ENCODE data around the gene PLPP4. TPM values are rescaled to one million over a fixed set of nuclear protein-coding genes. Genes with fewer than 3 reads are reported as not detected.

PLPP4 gene
- polyA plus RNA-seq, 1 experiment: 35.4 TPM

DNA sequence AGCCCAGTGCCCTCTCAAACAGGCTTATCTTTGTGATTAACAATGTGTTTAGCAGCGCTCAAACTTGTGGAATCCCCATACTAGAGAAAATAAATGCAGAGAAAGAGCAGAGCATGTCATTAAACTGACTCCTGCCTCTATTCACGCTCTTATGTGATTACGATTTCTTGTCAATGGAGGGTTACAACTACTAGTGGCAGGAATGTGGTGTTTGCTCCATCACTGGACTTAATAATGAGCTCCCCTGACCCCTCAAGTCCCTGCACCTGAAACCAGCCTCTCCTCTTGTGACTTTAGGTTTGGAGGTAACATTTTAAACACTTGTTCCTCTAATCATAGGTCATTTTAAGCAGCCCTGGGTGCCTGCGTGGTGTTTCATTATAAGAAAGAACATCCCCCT lies 121.9 kb downstream of the PLPP4 start:
- ChIA-PET POLR2A (no interaction called here), CTCF (interaction anchor here (0.5 kb wide), 1 partner anchor 104 kb away, joined by 3 read pairs; no protein-coding TSS in a partner anchor)
- no peaks in the 10 kb centered on the region for H3K27me3 ChIP-seq (ENCODE audit: control insufficient read depth, insufficient read depth, low read length)
- TF ChIP-seq, protein P1, sequence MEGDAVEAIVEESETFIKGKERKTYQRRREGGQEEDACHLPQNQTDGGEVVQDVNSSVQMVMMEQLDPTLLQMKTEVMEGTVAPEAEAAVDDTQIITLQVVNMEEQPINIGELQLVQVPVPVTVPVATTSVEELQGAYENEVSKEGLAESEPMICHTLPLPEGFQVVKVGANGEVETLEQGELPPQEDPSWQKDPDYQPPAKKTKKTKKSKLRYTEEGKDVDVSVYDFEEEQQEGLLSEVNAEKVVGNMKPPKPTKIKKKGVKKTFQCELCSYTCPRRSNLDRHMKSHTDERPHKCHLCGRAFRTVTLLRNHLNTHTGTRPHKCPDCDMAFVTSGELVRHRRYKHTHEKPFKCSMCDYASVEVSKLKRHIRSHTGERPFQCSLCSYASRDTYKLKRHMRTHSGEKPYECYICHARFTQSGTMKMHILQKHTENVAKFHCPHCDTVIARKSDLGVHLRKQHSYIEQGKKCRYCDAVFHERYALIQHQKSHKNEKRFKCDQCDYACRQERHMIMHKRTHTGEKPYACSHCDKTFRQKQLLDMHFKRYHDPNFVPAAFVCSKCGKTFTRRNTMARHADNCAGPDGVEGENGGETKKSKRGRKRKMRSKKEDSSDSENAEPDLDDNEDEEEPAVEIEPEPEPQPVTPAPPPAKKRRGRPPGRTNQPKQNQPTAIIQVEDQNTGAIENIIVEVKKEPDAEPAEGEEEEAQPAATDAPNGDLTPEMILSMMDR (IDR thresholded peaks at IDR 0.05; ENCODE audit: insufficient read depth, low read depth, low read length): no peak
- H3K4me3 ChIP-seq (ENCODE audit: low read depth, low read length): no peak overlapping the region
- H3K36me3 ChIP-seq (ENCODE audit: control insufficient read depth, insufficient read depth, low read length): no peaks in the 10 kb centered on the region; the same call in 1 of the 2 replicates
- DNase-seq (ENCODE audit: low read depth): no peak

DNA sequence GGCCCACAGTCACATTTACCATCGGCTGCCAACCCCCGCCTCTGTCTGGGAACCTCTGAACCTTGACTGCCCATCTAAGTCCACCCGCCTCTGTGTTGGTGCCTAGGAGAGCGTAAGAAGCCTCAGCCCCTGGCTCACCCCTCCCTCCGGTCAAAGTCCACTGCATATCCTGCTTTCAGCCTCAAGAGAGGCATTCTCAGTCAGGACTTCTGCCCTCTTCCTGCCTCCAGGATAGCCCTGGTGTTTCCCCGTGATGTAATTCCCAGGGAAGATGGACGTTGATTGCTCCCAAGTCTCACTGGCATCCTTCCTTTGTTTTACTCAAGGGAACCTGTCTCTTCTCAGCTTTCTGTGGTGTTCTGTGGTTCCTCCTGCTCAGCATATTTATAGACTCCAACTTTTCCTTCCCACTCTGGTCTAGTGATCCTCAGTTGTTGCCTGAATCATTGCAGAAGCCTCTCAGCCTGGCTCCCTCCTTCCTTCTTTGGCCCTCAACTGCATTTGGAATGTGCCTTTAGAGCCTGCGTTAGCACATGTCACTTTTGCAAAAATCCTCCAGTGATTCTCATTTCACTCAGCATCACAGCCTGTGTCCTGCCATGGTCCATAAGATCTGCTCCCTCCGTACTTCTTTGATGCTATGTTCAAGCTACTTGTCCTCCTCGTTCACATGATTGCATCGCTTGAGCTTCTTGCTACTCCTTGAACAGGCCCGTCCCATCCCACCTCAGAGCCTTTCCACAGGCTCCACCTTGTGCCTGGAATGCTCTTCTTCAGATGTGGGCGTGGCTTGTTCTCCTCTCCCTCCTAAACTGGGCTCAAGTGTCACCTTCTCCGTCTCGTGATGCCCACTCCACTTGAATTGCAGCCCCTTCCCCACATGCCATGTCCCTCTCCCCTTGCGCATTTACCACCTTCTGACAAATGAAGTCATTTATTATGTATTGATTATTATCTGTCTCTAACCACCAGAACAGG lies 124.2 kb downstream of the PLPP4 start:
- no peak for DNase-seq (ENCODE audit: low read depth)
- Histone ChIP-seq H3K4me3 (ENCODE audit: low read depth, low read length) (no peak overlapping the region), H3K27me3 (ENCODE audit: control insufficient read depth, insufficient read depth, low read length) (no peaks in the 10 kb centered on the region), H3K36me3 (ENCODE audit: control insufficient read depth, insufficient read depth, low read length) (no peaks in the 10 kb centered on the region)
- ChIA-PET CTCF (interaction anchor here (0.6 kb wide), 1 partner anchor 80 kb away, joined by 3 read pairs; no protein-coding TSS in a partner anchor), POLR2A (no interaction called here)
- TF ChIP-seq, protein P1 (IDR thresholded peaks at IDR 0.05; ENCODE audit: insufficient read depth, low read depth, low read length): no peak

DNA sequence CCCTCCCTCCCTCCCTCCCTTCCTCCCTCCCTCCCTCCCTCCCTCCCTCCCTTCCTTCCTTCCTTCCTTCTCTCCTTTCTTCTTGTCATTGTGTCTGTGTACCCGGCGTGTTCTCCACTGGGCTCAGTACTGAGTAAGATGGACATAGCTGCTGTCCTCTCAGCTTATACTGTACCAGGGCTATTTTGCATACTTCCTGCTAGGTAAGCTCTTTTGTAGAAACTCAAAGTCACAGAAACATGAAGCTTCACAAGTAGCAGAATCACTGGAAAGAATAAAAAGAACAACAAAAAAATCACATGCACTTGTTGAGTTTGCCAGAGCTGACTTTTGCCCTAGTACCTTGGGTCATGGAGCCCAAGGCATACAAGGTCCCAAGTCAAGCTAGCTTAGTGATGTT lies 125.7 kb downstream of the PLPP4 start:
- Histone ChIP-seq H3K4me3 (ENCODE audit: low read depth, low read length) (no peak overlapping the region), H3K27me3 (ENCODE audit: control insufficient read depth, insufficient read depth, low read length) (no peaks in the 10 kb centered on the region), H3K36me3 (ENCODE audit: control insufficient read depth, insufficient read depth, low read length) (no peaks in the 10 kb centered on the region)
- TF ChIP-seq, protein P1 (IDR thresholded peaks at IDR 0.05; ENCODE audit: insufficient read depth, low read depth, low read length): no peak
- DNase-seq (ENCODE audit: low read depth): no peak
- CTCF ChIA-PET: no interaction called here
- POLR2A ChIA-PET: no interaction called here

DNA sequence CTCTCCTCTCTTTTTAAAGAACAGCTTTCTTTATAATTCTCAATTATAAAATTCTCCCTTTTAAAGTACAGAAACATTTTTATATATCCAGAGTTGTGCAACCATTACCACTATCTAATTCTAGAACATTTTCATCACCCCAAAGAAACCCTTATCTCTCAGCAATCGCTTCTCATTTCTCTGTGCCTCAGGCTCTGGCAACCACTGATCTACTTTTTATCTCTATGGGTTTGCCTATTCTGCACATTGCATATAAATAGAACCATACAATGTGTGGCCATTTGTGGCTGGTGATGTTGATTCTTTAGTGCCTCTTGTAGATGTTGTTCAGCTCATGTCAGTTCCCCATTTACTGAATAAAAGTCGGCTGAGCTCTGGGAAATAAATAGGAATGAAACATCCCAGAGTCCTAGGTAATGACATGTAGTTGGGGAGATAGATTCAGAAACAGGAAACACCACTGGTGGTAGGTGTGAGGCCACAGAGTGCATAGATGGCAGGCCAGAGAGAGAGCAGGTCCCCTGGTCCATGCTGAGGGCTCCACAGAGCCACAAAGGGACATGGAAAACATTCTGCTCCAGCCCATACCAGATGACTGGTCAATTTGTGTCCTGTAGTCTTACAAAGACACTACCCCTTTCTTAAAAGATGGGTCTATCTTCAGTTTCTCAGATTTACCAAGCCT lies 126.5 kb downstream of the PLPP4 start:
- TF ChIP-seq, protein P1 (IDR thresholded peaks at IDR 0.05; ENCODE audit: insufficient read depth, low read depth, low read length): no peak
- CTCF ChIA-PET: no interaction called here
- no peaks in the 10 kb centered on the region for H3K36me3 ChIP-seq (ENCODE audit: control insufficient read depth, insufficient read depth, low read length)
- POLR2A ChIA-PET: no interaction called here
- no peak overlapping the region for H3K4me3 ChIP-seq (ENCODE audit: low read depth, low read length)
- DNase-seq (ENCODE audit: low read depth): no peak
- H3K27me3 ChIP-seq (ENCODE audit: control insufficient read depth, insufficient read depth, low read length): no peaks in the 10 kb centered on the region

DNA sequence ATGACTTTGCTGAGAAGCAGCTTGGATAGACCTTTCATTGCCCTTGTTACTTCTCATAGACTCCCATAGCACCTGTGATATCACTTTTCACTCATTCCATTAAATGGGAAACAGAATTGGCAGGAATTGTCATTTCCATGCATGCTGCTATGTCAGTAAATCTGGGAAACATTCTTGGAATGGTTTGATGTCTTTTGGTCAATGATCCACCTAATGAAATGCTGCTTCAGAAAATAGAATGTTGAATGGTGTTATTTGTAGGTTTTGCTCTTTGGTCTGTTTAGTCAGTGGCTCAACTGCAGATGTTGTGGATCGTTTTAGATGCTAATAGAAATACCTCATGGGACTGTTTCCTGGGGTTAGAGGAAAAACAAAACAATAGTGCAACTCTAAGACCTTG lies 127.8 kb downstream of the PLPP4 start:
- TF ChIP-seq, protein P1 (IDR thresholded peaks at IDR 0.05; ENCODE audit: insufficient read depth, low read depth, low read length): no peak
- ChIA-PET POLR2A (no interaction called here), CTCF (interaction anchor here (0.7 kb wide), 1 partner anchor 28 kb away, joined by 3 read pairs; no protein-coding TSS in a partner anchor)
- Histone ChIP-seq H3K36me3 (ENCODE audit: control insufficient read depth, insufficient read depth, low read length) (no peaks in the 10 kb centered on the region; the same call in 1 of the 2 replicates), H3K4me3 (ENCODE audit: low read depth, low read length) (no peak overlapping the region), H3K27me3 (ENCODE audit: control insufficient read depth, insufficient read depth, low read length) (no peaks in the 10 kb centered on the region)
- no peak for DNase-seq (ENCODE audit: low read depth)

Measured in BJ (cell line).